HCT116 (cell line): ENCODE results near the gene ABCB7. TPM values are rescaled to one million over a fixed set of nuclear protein-coding genes. Genes with fewer than 3 reads are reported as not detected.

Experiments
- ATAC-seq: fragments of 200-7000 bp; cut with Tn5 transposase; 2 replicates; pipeline ENCODE4 v1.9.1; 2020; ENCODE audit warnings: mild to moderate bottlenecking, moderate library complexity
- BruUV-seq: library from RNA; stranded (reverse); fragments of 400-500 nt; replicated peaks from 2 replicates; lab custom pipeline; 2021; lab: Mats Ljungman, UMichigan
- CTCF ChIA-PET: fragments of 300-600 bp; sonication (Branson Sonifier 250); formaldehyde crosslinking; loops from one replicate; lab custom pipeline; 2021; ENCODE audit warnings: antibody characterized with exemption; lab: Charles Lee
- POLR2A ChIA-PET: fragments of 300-600, 350-600 bp; sonication (Branson Sonifier 250); formaldehyde crosslinking; loops from one replicate; lab custom pipeline; 2021; ENCODE audit warnings: antibody characterized with exemption; lab: Charles Lee
- RAD21 ChIA-PET, 2 experiments: fragments of 300-600 bp; sonication (Branson Sonifier 250); formaldehyde crosslinking; loops; one replicate each; lab custom pipeline; 2023; ENCODE audit warnings: low total read pairs in 2 of 2; ENCODE audit not compliant: uncharacterized antibody in 2 of 2, unreplicated experiment in 2 of 2, low non-redundant PET in 1 of 2; lab: Charles Lee
- DNase-seq: peaks from one replicate; pipeline ENCODE4 v3.0.0-alpha.2; 2010; ENCODE audit warnings: low read depth, low spot score
- H2AFZ ChIP-seq: fragments of 200-600 bp; shearing (Covaris generic), sonication (generic); 2 replicates; pipeline ENCODE4 v1.6.1; 2017; ENCODE audit warnings: low read depth, mixed run types, mixed read lengths, antibody characterized with exemption, low read length; ENCODE audit not compliant: poor library complexity, severe bottlenecking
- H3K27ac ChIP-seq: 2 replicates; pipeline ENCODE4 v1.5.1; 2012; ENCODE audit warnings: low read depth, low read length
- H3K27me3 ChIP-seq: fragments of 200-600 bp; sonication (generic); 2 replicates; pipeline ENCODE4 v1.6.1; 2016; ENCODE audit warnings: mixed run types, low read length, mixed read lengths; ENCODE audit not compliant: insufficient read depth
- H3K36me3 ChIP-seq, 2 experiments: fragments of 200-500 bp in 1 of 2; fragments of 200-600 bp in 1 of 2; sonication (Bioruptor generic) in 1 of 2; sonication (generic) in 1 of 2; 2 replicates each; pipeline versions ENCODE4 v1.5.1 to v1.6.1; 2014 to 2016; ENCODE audit warnings: low read length in 2 of 2, inconsistent platforms in 1 of 2, mixed read lengths in 1 of 2, mixed run types in 1 of 2; ENCODE audit not compliant: insufficient read depth in 2 of 2, control insufficient read depth in 1 of 2
- H3K4me1 ChIP-seq, 2 experiments: fragments of 200-600 bp in 1 of 2; sonication (generic) in 1 of 2; 2 replicates each; pipeline versions ENCODE4 v1.5.1 to v1.6.1; 2012 to 2017; ENCODE audit warnings: low read length in 2 of 2, inconsistent platforms in 1 of 2, mild to moderate bottlenecking in 1 of 2, mixed read lengths in 1 of 2, mixed run types in 1 of 2, moderate library complexity in 1 of 2; ENCODE audit not compliant: insufficient read depth in 2 of 2, control insufficient read depth in 1 of 2
- H3K4me2 ChIP-seq: fragments of 200-600 bp; sonication (generic); 2 replicates; pipeline ENCODE4 v1.6.1; 2017; ENCODE audit warnings: mixed run types, low read length, mixed read lengths
- H3K4me3 ChIP-seq, 2 experiments: fragments of 200-600 bp in 1 of 2; sonication (generic) in 1 of 2; replicated peaks in 1 of 2; 2 replicates each; pipeline ENCODE4 v1.5.1; 2011 to 2016; ENCODE audit warnings: low read length in 2 of 2, control low read depth in 1 of 2, low read depth in 1 of 2, mild to moderate bottlenecking in 1 of 2, mixed read lengths in 1 of 2, mixed run types in 1 of 2
- H3K79me2 ChIP-seq: fragments of 200-600 bp; sonication (generic); 2 replicates; pipeline ENCODE4 v1.6.1; 2017; ENCODE audit warnings: mild to moderate bottlenecking, mixed run types, low read length, moderate library complexity, mixed read lengths; ENCODE audit not compliant: insufficient read depth
- H3K9ac ChIP-seq: fragments of 200-600 bp; sonication (generic); 2 replicates; pipeline ENCODE4 v1.6.1; 2016; ENCODE audit warnings: low read length, mixed read lengths
- H3K9me2 ChIP-seq: fragments of 200-600 bp; sonication (generic), shearing (Covaris generic); 2 replicates; pipeline ENCODE4 v1.6.1; 2017; ENCODE audit warnings: mixed run types, mild to moderate bottlenecking, moderate library complexity; ENCODE audit not compliant: insufficient read depth
- H3K9me3 ChIP-seq, 2 experiments: fragments of 200-500 bp in 1 of 2; fragments of 200-600 bp in 1 of 2; sonication (Bioruptor generic) in 1 of 2; sonication (generic) in 1 of 2; 2 replicates each; pipeline ENCODE4 v1.6.1; 2014 to 2017; ENCODE audit warnings: low read length in 2 of 2, mixed read lengths in 2 of 2, inconsistent platforms in 1 of 2, low read depth in 1 of 2, mild to moderate bottlenecking in 1 of 2, mixed run types in 1 of 2, moderate library complexity in 1 of 2; ENCODE audit not compliant: control insufficient read depth in 1 of 2, insufficient read depth in 1 of 2
- H4K20me1 ChIP-seq: fragments of 200-600 bp; sonication (generic), shearing (Covaris generic); 2 replicates; pipeline ENCODE4 v1.6.1; 2017; ENCODE audit warnings: mixed run types, mild to moderate bottlenecking, moderate library complexity; ENCODE audit not compliant: insufficient read depth
- ATF3 ChIP-seq: IDR thresholded peaks from 2 replicates; pipeline ENCODE4 v1.6.1; 2012
- CTCF ChIP-seq, 3 experiments: fragments of 200-600 bp in 1 of 3; sonication (generic) in 1 of 3; IDR thresholded peaks in 2 of 3; conservative IDR thresholded peaks in 1 of 3; 2 replicates each; pipeline ENCODE4 v1.5.1; 2012 to 2017; ENCODE audit warnings: low read depth in 2 of 3, low read length in 2 of 3, antibody characterized with exemption in 1 of 3, borderline replicate concordance in 1 of 3, control low read depth in 1 of 3, mild to moderate bottlenecking in 1 of 3, mixed read lengths in 1 of 3, mixed run types in 1 of 3, moderate library complexity in 1 of 3; ENCODE audit not compliant: insufficient read depth in 1 of 3
- EGR1 ChIP-seq: IDR thresholded peaks from 2 replicates; pipeline ENCODE4 v1.6.1; 2012; ENCODE audit warnings: low read depth
- SIN3A ChIP-seq: IDR thresholded peaks from 2 replicates; pipeline ENCODE4 v1.6.1; 2012; ENCODE audit warnings: low read depth
- SRF ChIP-seq: IDR thresholded peaks from 2 replicates; pipeline ENCODE4 v1.6.1; 2012; ENCODE audit warnings: low read depth
- TCF7L2 ChIP-seq: IDR thresholded peaks from 2 replicates; pipeline ENCODE4 v1.7.0; 2011; ENCODE audit warnings: borderline replicate concordance, inconsistent platforms; ENCODE audit not compliant: insufficient read depth, insufficient read length; ENCODE audit errors: extremely low read depth
- YY1 ChIP-seq: IDR thresholded peaks from 2 replicates; pipeline ENCODE4 v1.6.1; 2011; ENCODE audit warnings: low read length, low read depth, moderate library complexity, mild to moderate bottlenecking; ENCODE audit not compliant: insufficient replicate concordance; ENCODE audit errors: extremely low read depth
- ZBTB33 ChIP-seq: IDR thresholded peaks from 2 replicates; pipeline ENCODE4 v1.6.1; 2011; ENCODE audit warnings: mild to moderate bottlenecking, low read length, moderate library complexity; ENCODE audit not compliant: insufficient replicate concordance; ENCODE audit errors: extremely low read depth
- ZFX ChIP-seq: fragments of 450-650 bp; IDR thresholded peaks from 2 replicates; pipeline ENCODE4 v1.6.1; 2017
- ZNF274 ChIP-seq: fragments of 200-500 bp; sonication (Bioruptor generic); IDR thresholded peaks from 2 replicates; pipeline ENCODE4 v1.6.1; 2014; ENCODE audit warnings: mild to moderate bottlenecking, low read depth, low read length, inconsistent platforms
- intact Hi-C: fragments of 100-400 bp; cut with micrococcal nuclease; formaldehyde crosslinking; loops from 2 replicates; pipeline ENCODE4 v1.10.0; 2022
- total RNA-seq: library from RNA; stranded (reverse); gene quantifications from one replicate; pipeline ENCODE4 v1.2.1, GENCODE V29; 2021; ENCODE audit not compliant: unreplicated experiment
- TF ChIP-seq, protein P1 (sequence below): IDR thresholded peaks from 2 replicates; pipeline ENCODE4 v1.6.1; 2012; ENCODE audit warnings: low read depth

The ABCB7 gene
- total RNA-seq, 1 experiment from 2014 or later, result 24.6 TPM

DNA sequence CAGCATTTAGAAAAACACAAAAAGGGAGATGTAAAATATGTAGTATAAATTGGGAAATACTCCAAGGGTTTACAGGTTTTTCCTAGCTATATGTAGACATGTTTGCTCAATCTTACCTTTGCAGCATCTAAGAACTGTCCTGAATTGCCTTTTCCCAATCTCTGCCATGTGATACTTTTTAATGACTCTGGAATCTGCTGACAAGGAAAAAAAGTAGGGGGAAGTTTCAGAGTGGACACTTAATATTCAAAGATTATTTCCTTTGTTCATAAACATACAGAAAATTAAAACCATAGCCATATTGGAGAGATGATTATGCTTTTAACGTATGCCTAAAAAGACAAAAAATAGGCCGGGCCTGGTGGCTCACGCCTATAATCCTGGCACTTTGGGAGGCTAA is 41.4 kb downstream of the ABCB7 start:
- no peaks in the 10 kb centered on the region for H3K36me3 ChIP-seq
- no peak overlapping the region for H3K4me3 ChIP-seq
- POLR2A ChIA-PET, result no interaction called here
- no TSS peak for BruUV-seq
- CTCF ChIA-PET, result no interaction called here
- no peaks in the 10 kb centered on the region for H3K9me3 ChIP-seq
- TF ChIP-seq, protein P1, sequence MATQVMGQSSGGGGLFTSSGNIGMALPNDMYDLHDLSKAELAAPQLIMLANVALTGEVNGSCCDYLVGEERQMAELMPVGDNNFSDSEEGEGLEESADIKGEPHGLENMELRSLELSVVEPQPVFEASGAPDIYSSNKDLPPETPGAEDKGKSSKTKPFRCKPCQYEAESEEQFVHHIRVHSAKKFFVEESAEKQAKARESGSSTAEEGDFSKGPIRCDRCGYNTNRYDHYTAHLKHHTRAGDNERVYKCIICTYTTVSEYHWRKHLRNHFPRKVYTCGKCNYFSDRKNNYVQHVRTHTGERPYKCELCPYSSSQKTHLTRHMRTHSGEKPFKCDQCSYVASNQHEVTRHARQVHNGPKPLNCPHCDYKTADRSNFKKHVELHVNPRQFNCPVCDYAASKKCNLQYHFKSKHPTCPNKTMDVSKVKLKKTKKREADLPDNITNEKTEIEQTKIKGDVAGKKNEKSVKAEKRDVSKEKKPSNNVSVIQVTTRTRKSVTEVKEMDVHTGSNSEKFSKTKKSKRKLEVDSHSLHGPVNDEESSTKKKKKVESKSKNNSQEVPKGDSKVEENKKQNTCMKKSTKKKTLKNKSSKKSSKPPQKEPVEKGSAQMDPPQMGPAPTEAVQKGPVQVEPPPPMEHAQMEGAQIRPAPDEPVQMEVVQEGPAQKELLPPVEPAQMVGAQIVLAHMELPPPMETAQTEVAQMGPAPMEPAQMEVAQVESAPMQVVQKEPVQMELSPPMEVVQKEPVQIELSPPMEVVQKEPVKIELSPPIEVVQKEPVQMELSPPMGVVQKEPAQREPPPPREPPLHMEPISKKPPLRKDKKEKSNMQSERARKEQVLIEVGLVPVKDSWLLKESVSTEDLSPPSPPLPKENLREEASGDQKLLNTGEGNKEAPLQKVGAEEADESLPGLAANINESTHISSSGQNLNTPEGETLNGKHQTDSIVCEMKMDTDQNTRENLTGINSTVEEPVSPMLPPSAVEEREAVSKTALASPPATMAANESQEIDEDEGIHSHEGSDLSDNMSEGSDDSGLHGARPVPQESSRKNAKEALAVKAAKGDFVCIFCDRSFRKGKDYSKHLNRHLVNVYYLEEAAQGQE, result no peak
- TF ChIP-seq ZBTB33, result no peak
- TF ChIP-seq ATF3, result no peak
- no peak for TF ChIP-seq SIN3A
- no peak for TF ChIP-seq CTCF (IDR thresholded peaks at IDR 0.05 in 2 of 3, conservative IDR thresholded peaks at IDR 0.05 in 1 of 3; ENCODE audit: borderline replicate concordance in 1 of 3, insufficient read depth in 1 of 3, low read depth in 2 of 3, low read length in 2 of 3)
- TF ChIP-seq TCF7L2, result no peak
- TF ChIP-seq SRF, result no peak
- TF ChIP-seq ZFX, result no peak
- no peak for TF ChIP-seq ZNF274
- TF ChIP-seq YY1, result no peak
- TF ChIP-seq EGR1, result no peak
- H3K4me1 ChIP-seq, result no peaks in the 10 kb centered on the region
- no peak for ATAC-seq
- RAD21 ChIA-PET, result no interaction called here
- intact Hi-C loops, result no loop called here
- no peak overlapping the region for H3K4me2 ChIP-seq
- H2AFZ ChIP-seq, result no peak overlapping the region
- H3K9ac ChIP-seq, result no peak overlapping the region
- H3K27me3 ChIP-seq, result no peaks in the 10 kb centered on the region
- H4K20me1 ChIP-seq, result no peaks in the 10 kb centered on the region
- no peaks in the 10 kb centered on the region for H3K79me2 ChIP-seq
- no peaks in the 10 kb centered on the region for H3K9me2 ChIP-seq
- no peak overlapping the region for H3K27ac ChIP-seq
- no peak for DNase-seq
